SKM-1 treated with dmso at 0.1 percent for 144 hours (cell line): ENCODE data around the gene RHOG.
A peak's percentile ranks its signal among the peaks of the same experiment; 100 is the strongest.
"Not testable (repeated sequence)": the region's sequence is repeated elsewhere in the genome, so short reads cannot be mapped to it uniquely, and the experiment has no call there.

Source experiments
- DNase-seq: peaks from one replicate; lab custom pipeline; 2025; ENCODE audit not compliant: unreplicated experiment; lab: John Stamatoyannopoulos, UW

Gene RHOG

DNA sequence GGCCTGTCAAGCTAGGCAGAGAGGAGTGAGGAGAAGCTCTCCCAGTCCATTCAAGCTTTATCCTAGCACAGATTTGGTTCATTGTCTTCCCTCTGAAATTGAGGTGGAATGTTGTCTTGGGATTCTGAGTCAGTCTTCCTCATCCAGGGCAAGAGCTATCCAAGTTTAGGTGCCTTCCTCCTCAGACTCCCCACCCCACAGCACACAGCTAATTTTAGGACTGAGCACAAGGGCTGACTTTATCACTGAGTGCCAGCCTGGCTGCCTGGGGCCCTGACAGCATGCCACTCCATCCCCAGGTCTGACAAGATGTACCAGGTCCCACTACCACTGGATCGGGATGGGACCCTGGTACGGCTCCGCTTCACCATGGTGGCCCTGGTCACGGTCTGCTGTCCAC lies 29.8 kb downstream of the RHOG start:
- DNase-seq: no peak

DNA sequence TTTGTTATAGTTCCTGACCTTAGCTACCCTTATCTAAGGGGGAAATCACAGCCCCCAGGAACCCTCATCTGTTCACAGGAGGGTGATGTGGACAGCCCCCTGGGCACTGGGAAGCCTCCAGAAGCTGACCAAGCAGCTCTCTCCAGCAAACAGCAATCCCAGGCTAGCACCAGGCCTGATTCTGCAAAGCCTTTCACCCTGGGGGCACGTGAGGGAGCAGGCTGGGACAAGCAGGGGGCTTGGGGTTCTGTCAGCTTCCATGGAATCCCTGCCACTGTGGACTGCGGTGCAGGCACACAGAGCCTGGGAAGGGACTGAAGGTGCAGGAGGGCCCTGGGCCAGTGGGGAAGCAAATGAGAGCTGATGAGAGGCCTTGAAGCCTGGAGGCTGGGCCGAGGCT lies 30.3 kb downstream of the RHOG start:
- no peak for DNase-seq

DNA sequence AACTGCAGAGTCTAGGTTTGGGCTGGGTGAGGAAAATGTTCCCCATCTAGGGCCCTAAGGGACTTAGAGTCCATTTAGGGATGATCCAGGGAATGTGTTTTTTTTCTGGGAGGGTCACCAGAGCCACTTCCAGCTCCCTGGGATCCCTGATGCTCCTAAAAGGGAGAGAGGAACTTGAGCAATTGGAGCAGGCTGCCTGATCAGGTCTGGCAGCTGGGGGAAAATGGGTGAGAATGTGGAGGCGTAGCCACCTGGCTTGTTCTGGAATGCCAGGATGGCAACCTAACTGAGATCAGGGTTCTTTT lies 31.2 kb downstream of the RHOG start:
- no peak for DNase-seq

DNA sequence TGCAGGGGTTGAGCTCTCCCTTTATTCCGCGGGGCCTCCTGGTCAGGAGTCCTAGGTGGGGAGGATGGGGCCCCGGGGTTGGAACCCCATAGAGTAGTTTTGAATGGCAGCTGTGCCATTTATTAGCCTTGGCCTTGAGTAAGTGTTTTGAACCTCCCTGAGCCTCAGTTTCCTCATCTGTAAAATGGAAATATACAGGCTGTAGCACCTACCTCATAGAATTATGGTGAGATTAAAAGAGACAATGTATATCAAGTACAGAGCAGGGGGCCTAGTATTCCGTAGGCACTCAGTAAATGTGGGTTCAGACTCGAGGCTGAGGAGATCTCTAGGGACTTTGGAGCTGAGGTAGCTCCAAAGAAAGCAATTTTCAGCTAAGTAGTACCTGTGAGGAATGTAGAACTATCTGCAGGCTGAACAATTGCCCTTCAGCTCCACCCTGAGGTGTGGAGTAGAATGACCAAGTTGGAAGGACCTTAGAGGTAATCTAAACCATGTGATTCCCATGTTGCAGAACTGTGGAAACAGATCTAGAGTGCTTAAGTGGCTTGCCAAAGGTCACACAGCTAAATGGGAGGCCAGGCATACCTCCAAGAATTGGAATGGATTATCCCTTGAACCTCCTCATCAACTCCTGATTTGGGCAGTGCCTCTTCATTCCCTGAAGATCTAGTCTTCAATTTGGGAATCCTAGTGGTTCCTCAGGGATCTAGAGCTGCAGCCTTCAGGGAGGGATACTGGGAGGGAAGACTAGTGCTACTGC lies 31.7 kb downstream of the RHOG start:
- DNase-seq: peak; percentile 62

DNA sequence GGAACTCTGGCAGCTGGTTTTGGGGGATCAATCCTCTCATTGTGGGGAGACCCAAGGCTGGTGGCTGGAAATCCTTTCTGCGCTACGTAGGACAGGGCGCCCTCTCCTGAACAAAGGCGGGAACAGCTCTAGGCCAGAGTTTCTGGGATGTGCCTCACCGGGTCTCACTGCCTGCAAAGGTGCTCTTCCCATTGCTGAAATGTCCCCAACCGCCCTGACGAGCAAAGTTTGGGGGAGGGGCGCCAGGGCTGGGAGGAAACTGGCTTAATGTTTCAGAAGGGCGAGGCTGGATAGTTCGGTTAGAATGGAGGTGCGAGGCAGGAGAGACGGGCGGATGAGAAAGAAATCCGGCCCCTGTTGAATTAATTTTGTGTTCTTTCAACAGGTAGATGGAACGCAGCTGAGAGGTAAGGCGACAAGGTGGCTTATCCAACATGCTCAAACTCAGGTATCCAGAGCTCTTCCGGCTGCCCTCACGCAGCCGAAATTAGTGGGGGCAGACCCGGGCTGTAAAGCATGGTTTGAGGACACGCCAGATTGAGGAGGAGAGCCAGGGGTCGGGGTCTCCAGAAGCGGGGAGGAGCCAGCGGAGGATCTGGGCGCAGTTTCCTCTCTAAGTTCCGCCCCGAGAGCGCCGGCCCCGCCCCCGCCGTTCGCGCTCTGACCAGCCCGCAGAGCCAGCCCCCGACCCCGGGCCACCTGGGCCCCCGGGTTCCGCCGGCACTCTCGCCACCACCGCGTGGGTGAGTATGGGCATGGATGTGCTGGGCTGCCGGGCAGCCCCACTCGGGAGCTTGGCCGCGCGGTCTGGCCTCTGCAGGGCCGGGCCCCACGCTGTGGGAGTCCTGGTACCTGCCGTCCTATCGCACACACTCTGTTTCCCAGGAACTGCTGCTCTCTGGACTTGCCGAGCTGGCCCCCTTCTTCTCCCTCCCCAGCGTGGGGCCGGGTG lies 32.6 kb downstream of the RHOG start, which contains the start of gene PGAP2:
Gene PGAP2, plus strand, starts transcription at position 652 of the 952 bp plus-strand sequence. CDS start 2,700 bp downstream, outside the sequence.
- DNase-seq: peak; percentile 64

DNA sequence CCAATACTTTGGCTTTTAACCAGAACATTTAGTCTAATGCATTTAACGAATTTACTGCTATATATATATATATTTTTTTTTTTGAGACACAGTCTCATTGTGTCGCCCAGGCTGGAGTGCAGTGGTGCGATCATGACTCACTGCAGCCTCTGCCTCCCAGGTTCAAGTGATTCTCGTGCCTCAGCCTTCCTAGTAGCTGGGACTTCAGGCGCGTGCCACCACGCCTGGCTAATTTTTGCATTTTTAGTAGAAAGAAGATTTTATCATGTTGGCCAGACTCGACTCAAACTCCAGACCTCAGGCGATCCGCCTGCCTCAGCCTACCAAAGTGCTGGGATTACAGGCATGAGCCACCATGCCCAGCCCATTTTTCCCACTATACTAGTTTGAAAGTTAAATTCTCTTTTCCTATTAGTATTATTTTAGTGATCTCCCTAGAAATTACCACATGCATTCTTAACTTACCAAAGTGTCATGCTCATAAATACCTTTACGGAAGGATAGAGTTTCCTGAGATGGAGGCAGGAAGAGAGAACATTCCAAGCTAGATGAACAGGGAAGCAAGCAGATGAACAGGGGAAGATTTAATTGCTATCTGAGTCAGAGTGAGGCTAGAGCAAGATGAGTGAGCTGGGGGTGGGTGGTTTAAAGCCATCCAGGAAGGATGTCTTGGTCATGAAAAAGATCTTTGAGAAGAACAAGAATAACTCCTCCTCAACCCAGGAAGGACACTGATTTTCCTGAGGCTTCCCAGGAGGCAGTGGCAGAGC lies 36.8 kb downstream of the RHOG start:
- no peak for DNase-seq

DNA sequence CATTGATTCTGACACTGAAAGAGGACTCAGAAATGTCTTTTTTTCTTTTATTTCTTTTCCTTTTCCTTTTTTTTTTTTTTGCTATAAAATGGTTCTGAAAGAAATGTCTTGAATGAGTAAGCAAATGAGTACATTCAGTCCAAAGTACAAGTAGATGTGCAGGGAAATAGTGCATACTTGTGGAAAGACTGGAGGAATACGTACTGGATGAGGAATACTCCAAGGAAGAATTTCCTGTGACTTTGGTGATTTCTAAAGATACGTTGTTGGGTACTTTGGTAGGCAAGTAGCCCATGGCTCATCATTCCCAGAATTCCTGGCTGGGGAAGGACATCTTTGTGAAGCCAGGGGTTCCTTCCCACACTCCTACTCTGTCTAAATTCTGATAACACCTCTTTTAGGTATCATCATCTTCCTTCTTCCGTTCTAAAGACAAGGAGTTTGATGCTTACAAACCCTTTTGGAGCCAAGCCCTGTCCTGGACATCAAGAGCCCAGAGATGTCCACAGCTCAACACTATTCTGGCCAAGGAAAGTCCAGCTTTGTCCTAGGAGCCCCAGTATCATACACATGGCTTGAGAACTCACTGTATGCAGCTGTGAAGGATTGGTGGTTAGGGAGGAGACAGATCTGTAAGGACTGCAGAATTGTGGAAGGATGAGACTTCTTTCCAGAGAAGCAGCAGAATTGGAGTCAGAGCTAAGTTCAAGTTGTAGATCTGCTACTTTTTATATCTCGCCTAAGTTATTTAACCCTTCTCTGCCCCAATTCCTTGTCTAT lies 38.6 kb downstream of the RHOG start:
- no peak for DNase-seq

DNA sequence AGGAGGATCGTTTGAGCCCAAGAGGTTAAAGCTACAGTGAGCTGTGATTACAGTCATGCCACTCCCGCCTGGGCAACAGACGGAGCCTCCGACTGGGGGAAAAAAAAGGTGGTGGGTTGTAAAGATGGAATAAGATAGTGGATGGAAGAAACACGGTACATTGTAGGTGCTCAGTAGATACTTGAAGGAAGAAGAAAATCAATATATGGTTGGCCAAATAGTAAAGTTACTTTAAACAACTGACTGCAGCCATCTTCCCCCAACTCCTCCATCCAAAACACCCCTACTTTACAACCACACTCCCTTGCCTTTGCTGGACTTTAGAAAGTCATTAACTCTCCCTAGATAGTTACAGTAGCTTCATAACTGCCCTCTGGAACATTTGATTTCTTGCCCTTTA lies 40.9 kb downstream of the RHOG start:
- no peak for DNase-seq

DNA sequence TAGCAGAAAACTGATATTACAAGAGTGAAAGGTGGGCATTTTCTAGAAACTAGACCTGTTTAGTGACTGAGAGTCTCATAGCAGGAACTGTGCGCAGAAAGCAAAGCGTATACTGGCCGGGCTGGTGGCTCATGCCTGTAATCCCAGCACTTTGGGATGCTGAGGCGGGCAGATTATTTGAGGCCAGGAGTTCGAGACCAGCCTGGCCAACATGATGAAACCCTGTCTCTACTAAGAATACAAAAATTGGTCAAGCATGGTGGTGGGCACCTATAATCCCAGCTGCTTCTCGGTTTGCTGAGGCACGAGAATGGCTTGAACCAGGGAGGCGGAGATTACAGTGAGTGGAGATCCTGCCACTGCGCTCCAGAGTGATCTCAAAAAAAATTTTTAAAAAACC lies 41.6 kb downstream of the RHOG start:
- DNase-seq: no peak

DNA sequence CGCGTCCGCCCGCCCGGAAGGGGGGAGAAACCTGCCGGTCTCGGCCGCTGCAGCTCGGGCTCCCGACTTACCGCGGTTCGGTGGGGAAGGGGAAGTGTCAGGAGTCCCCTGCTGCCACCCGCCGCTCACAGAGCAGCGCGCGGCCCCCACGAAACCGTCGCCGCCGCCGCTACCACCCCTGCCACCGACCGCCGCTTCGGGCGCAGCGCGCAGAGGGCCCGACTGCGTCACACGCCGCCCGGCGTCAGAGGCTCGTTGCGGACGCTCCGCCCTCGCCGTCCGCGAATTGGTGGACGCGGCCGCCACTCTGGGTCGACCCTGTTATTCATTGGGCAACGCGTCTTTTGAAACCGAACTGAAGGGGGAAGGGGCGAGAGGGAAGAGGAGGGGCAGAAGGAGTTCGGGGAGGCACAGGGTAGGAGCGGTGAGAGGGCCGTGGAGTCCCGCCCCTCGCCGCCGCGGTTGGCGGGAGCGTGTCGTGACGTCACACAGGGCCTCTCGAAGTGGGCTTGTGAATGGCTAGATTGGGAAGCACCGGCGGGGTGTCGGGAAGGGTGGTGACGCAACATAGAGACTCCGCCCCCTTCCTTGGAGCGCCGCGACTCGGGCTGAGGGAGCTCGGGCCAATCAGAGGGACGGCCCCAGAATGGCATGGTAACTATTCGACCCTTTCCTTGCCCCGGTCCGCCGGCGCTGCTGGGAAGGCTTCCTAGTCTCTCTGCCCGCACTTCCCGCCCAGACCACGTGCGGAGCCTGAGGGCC lies 43.2 kb downstream of the RHOG start, which contains the start of gene NUP98:
Gene NUP98, minus strand, starts transcription at position 226 of the 762 bp plus-strand sequence. CDS start 15,437 bp downstream, outside the sequence.
- peak; percentile 99 for DNase-seq

DNA sequence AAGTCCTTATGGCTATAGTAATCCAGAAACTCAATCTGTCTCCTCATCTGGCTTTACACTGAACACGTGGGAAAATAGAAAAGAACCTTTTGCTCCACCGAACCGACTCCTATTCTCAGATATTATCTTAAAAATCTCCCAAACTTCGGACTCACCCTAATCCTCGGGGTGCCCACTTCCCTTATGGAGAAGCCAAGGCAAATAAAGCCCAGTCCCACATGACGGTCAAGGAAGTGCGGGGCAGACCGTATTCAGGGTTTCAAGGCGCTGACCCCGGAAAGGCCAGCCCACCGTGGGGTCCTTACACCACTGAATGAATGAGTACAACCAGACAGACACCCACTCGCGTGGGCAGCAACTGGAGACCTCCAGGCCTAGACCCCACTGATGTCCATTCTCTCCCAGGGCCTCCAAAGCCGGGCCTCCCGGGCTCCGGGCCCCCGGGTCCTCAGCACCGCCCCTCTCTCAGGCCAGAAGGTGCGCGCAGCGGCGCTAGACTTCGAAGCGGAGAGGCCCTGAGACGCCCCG lies 43.9 kb downstream of the RHOG start:
- DNase-seq: no peak

DNA sequence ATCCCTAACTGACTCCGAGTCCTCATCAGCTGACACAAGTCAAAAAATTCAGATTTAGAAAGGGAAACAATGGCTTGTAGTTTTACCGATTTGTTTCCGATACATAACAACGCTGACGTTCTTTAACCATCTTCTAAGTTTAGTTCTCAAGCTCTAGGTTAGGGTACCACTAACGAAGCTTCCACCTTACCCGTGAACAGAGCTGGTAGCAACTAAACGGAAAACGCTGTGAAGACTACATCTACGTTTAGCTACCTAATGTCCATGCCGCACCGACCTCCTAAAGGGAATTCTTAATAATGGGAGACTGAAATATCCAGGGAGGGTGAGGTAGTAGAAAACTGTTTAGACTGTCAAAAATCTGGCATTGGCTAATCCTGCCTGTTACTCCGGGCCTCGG lies 44.4 kb downstream of the RHOG start:
- DNase-seq: no peak

DNA sequence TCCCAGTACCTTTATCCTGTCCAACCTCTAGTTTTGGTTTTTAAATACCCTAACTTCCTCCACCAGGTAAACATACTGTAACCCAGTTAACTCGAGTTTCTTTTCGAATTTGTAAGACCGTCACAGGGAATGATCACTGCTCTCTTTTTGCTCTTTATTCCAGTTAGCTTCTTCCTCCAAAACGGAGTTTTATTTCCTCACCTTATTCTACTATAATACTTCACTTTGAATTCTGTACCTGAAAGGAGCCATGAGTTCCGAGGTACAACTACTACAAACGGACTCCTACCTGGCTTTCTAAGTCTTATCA lies 44.8 kb downstream of the RHOG start:
- DNase-seq: no peak

DNA sequence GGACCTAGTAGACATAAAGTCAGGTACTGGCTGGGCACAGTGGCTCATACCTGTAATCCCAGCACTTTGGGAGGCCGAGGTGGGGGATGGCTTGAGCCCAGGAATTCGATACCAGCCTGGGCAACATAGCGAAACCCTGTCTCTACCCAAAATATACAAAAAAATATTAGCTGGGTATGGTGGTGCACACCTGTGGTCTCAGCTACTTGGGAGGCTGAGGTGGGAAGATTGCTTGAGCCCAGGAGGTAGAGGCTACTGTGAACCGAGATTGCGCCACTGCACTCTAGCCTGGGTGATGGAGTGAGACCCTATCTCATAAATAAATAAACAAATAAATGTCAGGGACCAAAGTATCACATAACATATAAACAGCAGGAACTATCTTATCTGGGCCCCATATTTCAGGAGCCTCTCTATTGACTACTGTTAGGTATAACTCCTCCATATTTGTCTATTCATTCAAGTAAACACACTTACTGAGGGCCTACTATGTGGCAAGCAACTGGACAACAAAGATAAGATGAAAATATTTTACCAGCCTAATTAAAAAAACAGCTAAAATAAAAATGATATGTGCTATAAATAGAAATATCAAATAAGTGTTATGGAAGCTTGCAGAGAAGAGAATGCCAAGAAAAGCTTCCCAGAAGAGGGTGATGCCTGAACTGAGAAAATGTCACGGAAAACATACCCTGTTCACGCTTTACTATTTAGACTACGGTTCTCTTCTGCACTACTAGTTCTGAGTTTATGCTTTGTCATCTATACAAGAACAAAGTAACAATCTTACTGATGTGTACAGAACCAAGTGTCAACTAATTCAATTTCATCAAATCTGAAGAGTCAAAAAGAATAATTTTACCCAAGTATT lies 45.4 kb downstream of the RHOG start:
- no peak for DNase-seq

DNA sequence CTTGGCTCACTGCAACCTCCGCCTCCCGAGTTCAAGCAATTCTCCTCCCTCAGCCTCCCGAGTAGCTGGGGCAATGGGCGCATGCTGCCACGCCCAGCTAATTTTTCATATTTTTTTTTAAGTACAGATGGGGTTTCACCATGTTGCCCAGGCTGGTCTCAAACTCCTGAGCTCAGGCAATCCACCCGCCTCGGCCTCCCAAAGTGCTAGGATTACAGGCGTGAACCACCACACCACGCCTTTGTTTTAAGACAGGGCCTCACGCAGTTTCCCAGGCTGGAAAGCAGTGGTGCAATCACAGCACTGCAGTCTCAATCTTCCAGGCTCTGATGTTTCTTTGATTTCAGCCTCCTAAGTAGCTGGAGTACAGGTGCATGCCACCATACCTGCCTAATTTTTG lies 46.4 kb downstream of the RHOG start:
- DNase-seq: not testable (repeated sequence)

DNA sequence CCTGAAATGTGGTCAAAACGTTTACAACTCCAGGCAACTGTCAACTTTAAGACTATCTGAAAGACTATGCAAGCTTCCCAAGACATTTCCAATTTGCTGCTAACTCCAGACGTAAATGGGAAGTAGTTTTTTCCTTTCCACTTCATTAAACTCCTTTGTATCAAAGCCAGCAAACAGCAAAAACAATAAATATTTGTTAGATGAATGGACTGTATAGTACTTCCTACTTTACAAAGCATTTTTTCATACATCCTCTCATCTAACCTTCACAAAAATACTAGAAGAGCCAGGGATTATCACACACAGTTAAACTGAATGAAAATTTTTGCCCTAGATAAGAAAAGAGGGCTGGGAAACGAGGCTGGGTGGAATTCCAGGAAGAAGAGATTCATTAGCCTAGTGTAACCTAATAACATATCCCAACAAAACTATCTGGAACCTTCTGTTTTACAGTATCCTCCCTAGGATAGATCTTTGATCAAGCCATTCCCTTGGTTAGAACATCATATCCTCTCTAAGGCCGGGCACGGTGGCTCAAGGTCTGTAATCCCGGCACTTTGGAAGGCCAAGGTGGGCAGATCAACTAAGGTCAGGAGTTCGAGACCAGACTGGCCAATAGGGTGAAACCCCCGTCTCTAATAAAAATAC lies 53.9 kb downstream of the RHOG start:
- no peak for DNase-seq

DNA sequence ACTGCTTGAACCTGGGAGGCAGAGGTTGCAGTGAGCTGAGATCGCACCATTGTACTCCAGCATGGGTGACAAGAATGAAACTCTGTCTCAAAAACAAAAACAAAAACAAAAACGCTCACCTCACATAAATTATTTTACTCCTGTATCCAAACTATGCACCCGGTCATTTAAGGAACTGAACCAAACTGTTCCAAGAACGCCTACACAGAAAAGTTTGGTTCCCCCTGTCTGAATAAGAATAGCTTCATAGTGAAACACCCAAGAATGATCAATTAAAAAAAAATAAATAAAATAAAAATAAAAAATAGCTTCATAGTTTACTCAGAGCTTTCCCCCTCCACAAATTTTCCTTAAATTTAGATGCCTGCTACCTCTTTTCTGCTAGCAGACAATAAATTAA lies 57.1 kb downstream of the RHOG start:
- no peak for DNase-seq

DNA sequence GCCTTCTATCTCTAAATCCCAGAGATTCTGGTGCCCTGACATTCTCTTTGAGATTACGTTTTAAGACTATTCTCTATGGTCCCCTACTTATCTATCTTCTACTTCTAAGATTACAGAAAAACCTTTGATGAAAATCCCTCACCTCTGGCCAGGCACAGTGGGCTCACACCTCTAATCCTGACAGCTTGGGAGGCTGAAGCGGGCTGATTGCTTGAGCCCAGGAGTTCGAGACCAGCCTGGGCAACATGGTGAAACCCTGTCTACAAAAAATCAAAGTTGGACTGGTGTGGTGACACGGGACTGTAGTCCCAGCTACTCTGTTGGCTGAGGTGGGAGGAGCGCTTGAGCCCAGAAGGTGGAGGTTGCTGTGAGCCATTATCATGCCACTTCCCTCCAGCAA lies 57.8 kb downstream of the RHOG start:
- DNase-seq: no peak
